ENCODE results near the gene IVNS1ABP. TPM values are rescaled to one million over a fixed set of nuclear protein-coding genes. Genes with fewer than 3 reads are reported as not detected.
A peak's percentile ranks its signal among the peaks of the same experiment; 100 is the strongest.
"Not testable (repeated sequence)": the region's sequence is repeated elsewhere in the genome, so short reads cannot be mapped to it uniquely, and the experiment has no call there.

Gene IVNS1ABP
- total RNA-seq (2022) (72.4 and 74.5 TPM in 2 replicates), Bru-seq, nascent RNA (percentile 98 among the genes with signal in this experiment), BruChase-seq, experiment 1, labeled RNA remaining after a 2-hour chase (percentile 98 among the genes with signal in this experiment), BruChase-seq, experiment 2, labeled RNA remaining after a 6-hour chase (percentile 96 among the genes with signal in this experiment)
- long read RNA-seq, full-length matches to known transcripts = 111 of 142 reads
- long read RNA-seq, partial matches to known transcripts = 16 of 142 reads
- long read RNA-seq, other reads (novel, unspliced or antisense) = 15 of 142 reads

GRCh38 chr1:185317034-185317885 lies at the start of gene IVNS1ABP:
IVNS1ABP (minus strand) TSS chr1:185317243; CDS start chr1:185309493, 7,750 bp downstream.
- intact Hi-C loops (cut with micrococcal nuclease; ENCODE audit: unreplicated experiment) = loop anchor here (1.0 to 10.0 kb wide), 8 partner anchors 85 to 364 kb away; partner anchors contain the start of genes SWT1 and TRMT1L
- ChIA-PET POLR2A (interaction anchor here (0.6 to 1.4 kb wide), 9 partner anchors 32 to 339 kb away, joined by 3 to 13 read pairs (median 5); partner anchors contain the start of gene SWT1), CTCF (interaction anchor here (0.6 to 2.4 kb wide), 16 partner anchors 23 to 512 kb away, joined by 3 to 17 read pairs (median 6); no protein-coding TSS in a partner anchor)
- Mint-ChIP-seq H3K4me3 (ENCODE audit: unreplicated experiment) (peak within 1 kb of the TSS; percentile 93), H3K27me3 (ENCODE audit: insufficient read depth, unreplicated experiment) (no peaks in the 10 kb centered on the region), H3K4me1 (ENCODE audit: low read depth, unreplicated experiment) (peaks cover 12% of the 10 kb centered on the region), H3K36me3 (ENCODE audit: insufficient read depth, unreplicated experiment) (peaks cover 26% of the 10 kb centered on the region), H3K27ac (ENCODE audit: unreplicated experiment) (peak within 1 kb of the TSS; percentile 98), H3K9me3 (ENCODE audit: unreplicated experiment) (no peaks in the 10 kb centered on the region)
- TF ChIP-seq, protein P1, sequence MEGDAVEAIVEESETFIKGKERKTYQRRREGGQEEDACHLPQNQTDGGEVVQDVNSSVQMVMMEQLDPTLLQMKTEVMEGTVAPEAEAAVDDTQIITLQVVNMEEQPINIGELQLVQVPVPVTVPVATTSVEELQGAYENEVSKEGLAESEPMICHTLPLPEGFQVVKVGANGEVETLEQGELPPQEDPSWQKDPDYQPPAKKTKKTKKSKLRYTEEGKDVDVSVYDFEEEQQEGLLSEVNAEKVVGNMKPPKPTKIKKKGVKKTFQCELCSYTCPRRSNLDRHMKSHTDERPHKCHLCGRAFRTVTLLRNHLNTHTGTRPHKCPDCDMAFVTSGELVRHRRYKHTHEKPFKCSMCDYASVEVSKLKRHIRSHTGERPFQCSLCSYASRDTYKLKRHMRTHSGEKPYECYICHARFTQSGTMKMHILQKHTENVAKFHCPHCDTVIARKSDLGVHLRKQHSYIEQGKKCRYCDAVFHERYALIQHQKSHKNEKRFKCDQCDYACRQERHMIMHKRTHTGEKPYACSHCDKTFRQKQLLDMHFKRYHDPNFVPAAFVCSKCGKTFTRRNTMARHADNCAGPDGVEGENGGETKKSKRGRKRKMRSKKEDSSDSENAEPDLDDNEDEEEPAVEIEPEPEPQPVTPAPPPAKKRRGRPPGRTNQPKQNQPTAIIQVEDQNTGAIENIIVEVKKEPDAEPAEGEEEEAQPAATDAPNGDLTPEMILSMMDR (IDR thresholded peaks at IDR 0.05; ENCODE audit: insufficient read depth in 1 of 2, low read depth in 1 of 2, low read length in 1 of 2, severe bottlenecking in 1 of 2, unreplicated experiment in 1 of 2) = peak in 1 of 2 experiments; percentile 66
- DNase-seq = peak; percentile 95 to 98
- Histone ChIP-seq H3K36me3 (ENCODE audit: control insufficient read depth, insufficient read depth, low read length) (no peaks in the 10 kb centered on the region), H3K9me3 (no peaks in the 10 kb centered on the region), H3K4me1 (peaks cover 21% of the 10 kb centered on the region; the same call in 1 of the 2 replicates), H3K27me3 (replicated peaks; ENCODE audit: control insufficient read depth, insufficient read depth, low read length) (no peaks in the 10 kb centered on the region), H3K4me3 (ENCODE audit: low read depth, low read length) (peak within 1 kb of the TSS; percentile 97)
- BruUV-seq (replicated peaks) = no TSS peak

GRCh38 chr1:185365951-185366350 lies 48.9 kb upstream of the IVNS1ABP start:
- Histone ChIP-seq H3K36me3 (ENCODE audit: control insufficient read depth, insufficient read depth, low read length) (no peaks in the 10 kb centered on the region), H3K4me1 (no peaks in the 10 kb centered on the region), H3K9me3 (no peaks in the 10 kb centered on the region), H3K4me3 (ENCODE audit: low read depth, low read length) (no peak overlapping the region), H3K27me3 (replicated peaks; ENCODE audit: control insufficient read depth, insufficient read depth, low read length) (no peaks in the 10 kb centered on the region)
- BruUV-seq (replicated peaks) = no TSS peak
- Mint-ChIP-seq H3K36me3 (ENCODE audit: insufficient read depth, unreplicated experiment) (no peaks in the 10 kb centered on the region), H3K27me3 (ENCODE audit: insufficient read depth, unreplicated experiment) (no peaks in the 10 kb centered on the region), H3K4me1 (ENCODE audit: low read depth, unreplicated experiment) (no peaks in the 10 kb centered on the region), H3K4me3 (ENCODE audit: unreplicated experiment) (no peak overlapping the region), H3K9me3 (ENCODE audit: unreplicated experiment) (peaks cover 13% of the 10 kb centered on the region), H3K27ac (ENCODE audit: unreplicated experiment) (no peak overlapping the region)
- TF ChIP-seq, protein P1 (IDR thresholded peaks at IDR 0.05; ENCODE audit: insufficient read depth in 1 of 2, low read depth in 1 of 2, low read length in 1 of 2, severe bottlenecking in 1 of 2, unreplicated experiment in 1 of 2) = no peak
- intact Hi-C loops (cut with micrococcal nuclease; ENCODE audit: unreplicated experiment) = no loop called here
- no peak for DNase-seq
- CTCF ChIA-PET = no interaction called here
- POLR2A ChIA-PET = no interaction called here

DNA sequence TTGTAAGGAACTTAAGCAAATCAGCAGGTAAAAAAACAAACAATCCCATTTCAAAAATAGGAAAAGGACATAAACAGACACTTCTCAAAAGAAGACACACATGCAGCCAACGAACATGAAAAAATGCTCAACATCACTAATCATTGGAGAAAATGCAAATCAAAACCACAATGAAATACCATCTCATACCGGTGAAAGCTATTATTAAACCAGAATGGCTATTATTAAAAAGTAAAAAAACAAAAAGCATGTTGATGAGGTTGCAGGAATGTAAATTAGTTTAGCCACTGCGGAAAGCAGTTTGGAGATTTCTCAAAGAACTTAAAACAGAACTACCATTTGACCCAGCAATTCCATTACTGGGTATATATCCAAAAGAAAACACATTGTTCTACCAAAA lies 47.5 kb upstream of the IVNS1ABP start:
- H3K4me3 ChIP-seq (ENCODE audit: low read depth, low read length); H3K4me1 Mint-ChIP-seq (ENCODE audit: low read depth, unreplicated experiment); H3K36me3 Mint-ChIP-seq (ENCODE audit: insufficient read depth, unreplicated experiment); POLR2A ChIA-PET; intact Hi-C loops (cut with micrococcal nuclease; ENCODE audit: unreplicated experiment); CTCF ChIA-PET; H3K9me3 ChIP-seq; H3K4me3 Mint-ChIP-seq (ENCODE audit: unreplicated experiment); H3K27me3 ChIP-seq (replicated peaks; ENCODE audit: control insufficient read depth, insufficient read depth, low read length); DNase-seq; H3K4me1 ChIP-seq; H3K36me3 ChIP-seq (ENCODE audit: control insufficient read depth, insufficient read depth, low read length); H3K27me3 Mint-ChIP-seq (ENCODE audit: insufficient read depth, unreplicated experiment); H3K27ac Mint-ChIP-seq (ENCODE audit: unreplicated experiment); BruUV-seq (replicated peaks): not testable (repeated sequence)
- peaks cover 13% of the 10 kb centered on the region for H3K9me3 Mint-ChIP-seq (ENCODE audit: unreplicated experiment)

Data from Caco-2 (cell line).